GM19238 (cell line): ENCODE data around the gene ZBED5.
A peak's percentile ranks its signal among the peaks of the same experiment; 100 is the strongest.

Experiments used
- DNase-seq: peaks from one replicate; pipeline ENCODE4 v3.0.0; 2011; ENCODE audit warnings: low spot score; ENCODE audit not compliant: insufficient read length

ZBED5 gene

DNA sequence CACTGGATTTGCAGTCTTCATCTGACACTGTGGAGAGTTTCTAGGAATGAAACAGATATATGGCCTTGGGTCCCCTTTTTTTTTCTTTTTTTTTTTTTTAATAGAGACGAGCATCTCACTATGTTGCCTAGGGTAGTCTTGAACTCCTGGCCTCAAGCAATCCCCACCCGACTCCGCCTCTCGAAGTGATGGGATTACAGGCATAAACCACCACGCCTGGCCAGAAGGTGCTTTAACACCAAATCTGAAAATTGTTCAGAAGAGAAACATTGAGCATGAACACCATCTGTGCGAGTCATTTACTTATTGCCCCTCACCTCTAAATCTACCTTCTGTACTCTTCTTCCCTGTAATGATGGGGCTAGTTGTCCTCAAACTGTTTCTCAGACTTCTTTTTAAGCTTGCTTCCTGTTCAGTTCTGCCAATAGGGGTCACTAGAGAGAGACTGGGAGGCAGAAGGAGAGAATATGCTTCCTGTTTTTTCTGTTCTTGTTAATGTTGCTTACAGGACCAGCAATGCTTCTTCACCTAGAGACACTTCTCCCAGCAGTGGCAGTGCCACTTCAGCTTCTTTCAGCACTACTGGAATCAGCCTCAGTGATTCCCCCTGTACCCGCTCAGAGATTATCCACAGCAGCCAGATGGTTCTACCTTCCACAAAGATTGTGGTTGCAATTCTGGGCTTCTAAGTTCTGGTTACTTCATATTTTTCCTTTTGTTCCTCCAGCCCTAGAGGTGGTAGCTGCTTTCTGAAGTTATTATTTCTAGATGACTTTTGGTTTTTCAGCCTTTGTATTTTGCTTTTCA, 20.8 kb upstream of the ZBED5 start:
- no peak for DNase-seq

DNA sequence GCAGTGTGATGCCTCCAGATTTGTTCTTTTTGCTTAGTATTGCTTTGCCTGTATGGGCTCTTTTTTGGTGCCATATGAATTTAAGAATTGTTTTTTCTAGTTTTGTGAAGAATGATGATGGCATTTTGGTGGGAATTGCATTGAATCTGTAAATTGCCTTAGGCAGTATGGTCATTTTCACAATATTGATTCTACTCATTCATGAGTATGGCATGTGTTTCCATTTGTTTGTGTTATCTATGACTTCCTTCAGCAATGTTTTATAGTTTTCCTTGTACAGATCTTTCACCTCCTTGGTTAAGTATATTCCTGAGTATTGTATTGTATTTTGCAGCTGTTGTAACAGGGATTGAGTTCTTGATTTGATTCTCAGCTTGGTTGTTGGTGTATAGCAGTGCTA, 18.3 kb upstream of the ZBED5 start:
- no peak for DNase-seq

GRCh38 chr11:10875430-10876021, 17.7 kb upstream of the ZBED5 start:
- no peak for DNase-seq

GRCh38 chr11:10872097-10872496, 14.2 kb upstream of the ZBED5 start:
- DNase-seq: no peak

- DNase-seq: no peak
Measured at GRCh38 chr11:10868352-10868751, 10.5 kb upstream of the ZBED5 start.

GRCh38 chr11:10866893-10867331, 9.1 kb upstream of the ZBED5 start:
- DNase-seq: no peak

DNA sequence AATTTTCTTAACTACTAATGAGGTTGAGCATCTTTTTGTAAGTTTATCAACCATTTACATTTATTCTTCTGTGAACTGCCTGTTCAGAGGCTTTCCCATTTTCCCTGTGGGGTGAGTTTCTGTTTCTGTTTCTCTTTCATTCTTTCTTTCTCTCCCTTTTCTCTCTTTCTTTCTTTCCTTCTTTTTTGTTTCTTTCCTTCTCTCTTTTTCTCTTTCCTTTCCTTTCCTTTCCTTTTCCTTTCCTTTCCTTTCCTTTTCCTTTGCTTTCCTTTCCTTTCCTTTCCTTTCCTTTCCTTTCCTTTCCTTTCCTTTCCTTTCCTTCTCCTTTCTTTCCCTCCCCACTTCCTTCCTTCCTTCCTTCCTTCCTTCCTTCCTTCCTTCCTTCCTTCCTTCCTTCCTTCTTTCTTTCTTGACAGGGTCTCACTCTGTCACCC, 8.0 kb upstream of the ZBED5 start:
- no peak for DNase-seq

- no peak for DNase-seq
Measured at GRCh38 chr11:10864688-10865087, 6.8 kb upstream of the ZBED5 start.

DNA sequence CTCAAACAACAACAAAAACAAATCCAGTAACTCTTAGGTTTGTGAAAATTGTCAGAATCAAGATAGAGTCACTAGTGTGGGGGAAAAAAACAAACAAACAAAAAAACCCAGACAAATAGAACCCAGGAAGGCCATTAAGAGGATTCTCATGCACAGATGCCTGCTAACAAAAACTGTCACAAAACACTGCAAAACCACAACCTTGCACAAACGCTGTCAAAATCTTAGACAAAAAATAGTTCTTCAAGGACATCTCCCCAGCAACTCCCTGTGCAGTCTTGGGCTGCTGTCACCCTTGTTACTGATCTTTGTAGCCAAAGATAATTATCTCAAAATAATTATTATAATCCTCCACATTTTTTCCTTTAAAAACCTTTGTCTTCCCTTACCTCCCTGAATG, 4.6 kb upstream of the ZBED5 start:
- DNase-seq: no peak

DNA sequence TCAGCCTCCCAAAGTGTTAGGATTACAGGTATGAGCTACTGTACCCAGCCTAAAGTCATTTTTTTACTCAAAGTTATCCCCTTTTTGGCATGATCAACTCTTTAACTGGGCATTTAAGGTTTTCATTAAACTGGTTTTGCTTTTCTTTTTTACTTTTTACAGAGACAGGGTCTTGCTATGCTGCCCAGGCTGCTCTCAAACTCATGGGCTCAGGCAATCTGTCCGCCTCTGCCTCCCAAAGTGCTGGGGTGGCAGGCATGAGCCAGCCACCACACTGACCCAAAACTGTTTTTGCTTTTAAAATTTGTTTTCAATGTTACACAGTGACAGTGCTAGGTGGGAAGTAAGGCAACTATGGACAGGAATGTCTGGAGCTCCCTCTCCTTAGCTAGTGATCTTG, 3.9 kb upstream of the ZBED5 start:
- no peak for DNase-seq

- DNase-seq: no peak
Measured at GRCh38 chr11:10861047-10861446, 3.2 kb upstream of the ZBED5 start.

- peak; percentile 5 for DNase-seq
Measured at GRCh38 chr11:10858439-10859325, 829 bp upstream of the ZBED5 start.

- peak; percentile 7 for DNase-seq
Measured at GRCh38 chr11:10857459-10857708, 469 bp downstream of the ZBED5 start.

DNA sequence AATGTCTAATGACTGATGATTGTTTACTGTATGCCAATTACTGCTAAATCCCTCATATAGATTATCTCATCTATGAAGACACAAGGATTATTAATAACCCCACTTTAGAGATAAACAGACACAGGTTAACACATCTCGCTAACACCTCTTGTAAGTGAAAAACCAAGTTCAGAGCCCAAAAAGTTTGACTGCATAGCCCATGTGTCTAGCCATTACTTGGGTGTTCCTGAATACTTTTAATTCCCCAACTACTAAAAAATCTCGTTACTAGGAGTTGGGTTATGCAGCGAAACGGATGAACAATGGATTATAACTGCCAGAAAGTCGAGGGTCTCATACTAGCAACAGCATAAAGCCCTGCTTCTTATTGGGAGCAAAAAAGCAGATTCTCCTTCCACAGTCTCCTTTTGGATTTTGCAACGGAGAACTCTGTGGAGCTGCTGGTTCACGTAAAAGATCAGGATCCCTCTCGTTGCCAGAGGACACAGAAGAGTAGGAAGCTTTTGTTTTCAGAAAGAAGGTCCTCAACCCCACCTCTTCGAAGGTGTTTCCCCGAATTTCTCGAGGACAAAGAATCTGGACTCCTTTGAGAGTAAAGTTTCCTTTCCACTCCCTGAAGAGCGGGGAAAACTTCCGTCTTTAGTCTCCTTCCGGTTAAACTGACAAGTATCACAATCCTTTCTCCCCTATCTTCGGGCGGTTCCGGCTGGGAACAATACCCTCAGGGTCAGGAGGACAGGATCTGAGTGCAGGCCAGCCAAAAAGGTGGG, 979 bp downstream of the ZBED5 start:
- peak; percentile 10 for DNase-seq

DNA sequence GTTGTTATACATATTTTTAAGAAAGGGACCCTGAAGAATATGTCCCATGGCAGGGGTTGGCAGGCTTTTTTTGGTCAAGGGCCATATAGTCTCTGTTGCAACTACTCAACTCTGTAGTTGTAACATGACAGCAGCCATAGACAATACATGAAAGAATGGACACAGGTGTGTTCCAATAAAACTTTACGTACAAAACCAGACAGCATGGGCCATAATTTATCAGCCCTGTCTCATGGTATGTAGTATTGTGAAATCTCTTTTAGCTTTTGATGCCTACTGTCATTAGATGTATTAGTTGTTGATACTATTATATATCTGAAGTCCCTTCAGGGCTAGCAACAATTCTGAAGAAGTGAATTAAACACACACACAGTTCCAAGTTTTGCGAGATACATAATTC, 2.6 kb downstream of the ZBED5 start:
- no peak for DNase-seq

- DNase-seq: no peak
Measured at GRCh38 chr11:10847960-10848860, 9.6 kb downstream of the ZBED5 start.

- no peak for DNase-seq
Measured at GRCh38 chr11:10846660-10847059, 11.2 kb downstream of the ZBED5 start.

DNA sequence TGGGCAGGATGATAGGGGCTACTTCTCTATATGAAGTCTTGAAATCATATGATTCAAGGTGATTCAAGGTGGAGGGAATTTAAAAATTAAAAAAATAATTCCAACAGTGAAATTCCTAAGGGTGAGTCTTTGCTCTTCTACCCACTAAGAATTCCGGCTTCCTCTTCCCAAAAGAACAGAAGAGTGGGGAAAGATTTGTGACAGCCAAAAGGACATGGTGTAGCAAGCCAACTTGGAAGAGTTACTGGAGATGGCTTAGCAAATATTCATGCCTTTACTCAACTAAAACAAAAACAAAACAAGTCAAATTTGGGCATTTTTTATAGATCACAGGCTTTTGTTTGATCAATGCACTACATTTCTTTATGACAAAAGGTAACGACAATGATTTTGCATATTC, 12.3 kb downstream of the ZBED5 start:
- DNase-seq: no peak

GRCh38 chr11:10844796-10845195, 13.1 kb downstream of the ZBED5 start:
- DNase-seq: no peak

DNA sequence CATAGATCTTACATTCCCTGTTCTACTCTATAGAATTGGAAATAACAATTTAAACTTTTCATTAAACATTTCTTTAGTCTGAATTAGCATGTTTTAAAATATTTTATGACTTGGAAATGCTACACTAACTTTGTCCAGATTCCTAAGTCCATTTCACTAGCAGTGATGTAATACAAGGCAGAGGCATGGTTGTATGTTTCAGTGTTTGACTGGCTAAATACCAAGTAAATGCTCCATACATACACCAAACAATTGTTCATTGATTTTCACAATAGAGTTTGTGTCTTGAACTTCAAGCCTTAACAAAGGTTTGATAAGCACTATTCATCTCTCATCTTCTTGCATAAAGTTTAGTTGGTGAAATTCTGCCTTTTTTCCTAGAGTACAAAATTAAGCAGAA, 13.5 kb downstream of the ZBED5 start:
- no peak for DNase-seq

- DNase-seq: no peak
Measured at GRCh38 chr11:10838881-10839280, 19.0 kb downstream of the ZBED5 start.
